Measurements from ENCODE around the gene GPRC5A.

GPRC5A gene

GRCh38 chr12:12877781-12878455, 13.4 kb upstream of the GPRC5A start (continued):
- no peak for TF ChIP-seq ZBTB49 (tag by site-specific recombination; IDR thresholded peaks at IDR 0.05; ENCODE audit: low read depth)
- no peak for TF ChIP-seq ZNF521 (tag by site-specific recombination; IDR thresholded peaks at IDR 0.05)
- no peak for TF ChIP-seq ZNF624 (tag by site-specific recombination; IDR thresholded peaks at IDR 0.05)
- no peak for TF ChIP-seq YY2 (tag by site-specific recombination; IDR thresholded peaks at IDR 0.05)
- no peak for TF ChIP-seq ZNF24 (tag by site-specific recombination; IDR thresholded peaks at IDR 0.05)
- TF ChIP-seq ZNF184 (tag by site-specific recombination; IDR thresholded peaks at IDR 0.05), result no peak; the same call in 1 of the 2 replicates
- peak; percentile 87 for TF ChIP-seq ZNF423 (tag by site-specific recombination; IDR thresholded peaks at IDR 0.05)

GRCh38 chr12:12880537-12880936, 10.8 kb upstream of the GPRC5A start:
- TF ChIP-seq ZNF704 (tag by site-specific recombination; IDR thresholded peaks at IDR 0.05) (no peak), KLF8 (tag by site-specific recombination; IDR thresholded peaks at IDR 0.05) (no peak), SP3 (tag by site-specific recombination; IDR thresholded peaks at IDR 0.05) (no peak), ZNF248 (tag by site-specific recombination; IDR thresholded peaks at IDR 0.05) (no peak), ZNF610 (tag by site-specific recombination; IDR thresholded peaks at IDR 0.05; ENCODE audit: borderline replicate concordance) (no peak), ZNF391 (tag by site-specific recombination; IDR thresholded peaks at IDR 0.05; ENCODE audit: borderline replicate concordance, low read depth) (no peak), HOXD13 (CRISPR knock-in tag; IDR thresholded peaks at IDR 0.05; ENCODE audit: borderline replicate concordance) (no peak), ZNF521 (tag by site-specific recombination; IDR thresholded peaks at IDR 0.05) (no peak), ZNF311 (tag by site-specific recombination; IDR thresholded peaks at IDR 0.05; ENCODE audit: borderline replicate concordance) (no peak), PBX3 (CRISPR knock-in tag; IDR thresholded peaks at IDR 0.05) (no peak), ZBTB44 (tag by site-specific recombination; IDR thresholded peaks at IDR 0.05) (no peak), SP2 (tag by site-specific recombination; IDR thresholded peaks at IDR 0.05) (no peak), ZFP41 (tag by site-specific recombination; IDR thresholded peaks at IDR 0.05; ENCODE audit: borderline replicate concordance) (no peak), OVOL3 (tag by site-specific recombination; IDR thresholded peaks at IDR 0.05) (no peak), HOXA7 (CRISPR knock-in tag; IDR thresholded peaks at IDR 0.05; ENCODE audit: borderline replicate concordance) (no peak)
- peaks cover 25% of the 10 kb centered on the region for H3K4me1 ChIP-seq (ENCODE audit: control insufficient read depth, insufficient read depth, low read length)
- CTCF ChIA-PET, result interaction anchor here (0.5 to 1.8 kb wide), 8 partner anchors 11 to 187 kb away, joined by 3 to 6 read pairs (median 4); partner anchors contain the start of gene GPRC5A
- H3K4me3 ChIP-seq (ENCODE audit: low read depth, low read length), result no peak overlapping the region
- no peak overlapping the region for H3K27ac ChIP-seq (ENCODE audit: extremely low read depth, low read depth, low read length)
- no peaks in the 10 kb centered on the region for H3K36me3 ChIP-seq (ENCODE audit: control insufficient read depth in 2 of 2, insufficient read depth in 1 of 2, low read length in 2 of 2)
- POLR2A ChIA-PET, result interaction anchor here (1.5 kb wide), 1 partner anchor 11 kb away, joined by 13 read pairs; the partner anchor contains the start of gene GPRC5A
- no peaks in the 10 kb centered on the region for H3K9me3 ChIP-seq (ENCODE audit: control insufficient read depth, insufficient read depth, low read depth, low read length)

Data from HEK293 (cell line).